HepG2 (cell line): ENCODE data around the gene NPBWR2. TPM values are rescaled to one million over a fixed set of nuclear protein-coding genes. Genes with fewer than 3 reads are reported as not detected.
A peak's percentile ranks its signal among the peaks of the same experiment; 100 is the strongest.

ENCODE experiments used
- ATAC-seq: fragments of 200-7000 bp; cut with Tn5 transposase; 3 replicates; pipeline ENCODE4 v1.9.1; 2020; ENCODE audit warnings: mild to moderate bottlenecking, moderate library complexity
- BruUV-seq: library from RNA; stranded (reverse); fragments of 400-500 nt; replicated peaks from 2 replicates; lab custom pipeline; 2021; lab: Mats Ljungman, UMichigan
- CTCF ChIA-PET: fragments of 300-600 bp; formaldehyde crosslinking; extraction: SDS; loops from one replicate; lab custom pipeline; 2021; ENCODE audit warnings: low total read pairs, inconsistent platforms, low intra/inter-chr PET ratio; lab: Yijun Ruan, JAX
- POLR2A ChIA-PET: fragments of 350-600 bp; sonication (Branson Sonifier 250); formaldehyde crosslinking; loops from one replicate; lab custom pipeline; 2020; ENCODE audit warnings: antibody characterized with exemption, inconsistent platforms; lab: Yijun Ruan, JAX
- DNase-seq: peaks from one replicate; pipeline ENCODE4 v3.0.0-alpha.2; 2015; ENCODE audit warnings: low spot score
- FAIRE-seq: peaks from 3 replicates; lab custom pipeline; 2011; peaks lifted over from hg19 to GRCh38; lab: Jason Lieb, UNC
- H2AFZ ChIP-seq: one replicate; pipeline ENCODE4 v1.6.1; 2011; ENCODE audit warnings: low read length, inconsistent platforms
- H3K27ac ChIP-seq: fragments of 300-600 bp; 3 replicates; pipeline ENCODE4 v1.8.0; 2011; ENCODE audit warnings: mixed run types, mild to moderate bottlenecking, mixed read lengths, low read length, inconsistent platforms; ENCODE audit not compliant: insufficient read depth; ENCODE audit errors: extremely low read length
- H3K27me3 ChIP-seq, 2 experiments: fragments of 200-600 bp in 1 of 2; 2 replicates in 1 of 2; 3 replicates in 1 of 2; pipeline versions ENCODE4 v1.6.0 to v1.8.0; 2011; ENCODE audit warnings: low read length in 2 of 2, mild to moderate bottlenecking in 2 of 2, moderate library complexity in 2 of 2, inconsistent platforms in 1 of 2; ENCODE audit not compliant: insufficient read depth in 2 of 2, control insufficient read depth in 1 of 2
- H3K36me3 ChIP-seq, 2 experiments: fragments of 200-600 bp in 1 of 2; replicated peaks in 1 of 2; 2 replicates in 1 of 2; 3 replicates in 1 of 2; pipeline versions ENCODE4 v1.5.1 to v1.8.0; 2011; ENCODE audit warnings: low read length in 2 of 2, inconsistent platforms in 1 of 2; ENCODE audit not compliant: insufficient read depth in 2 of 2, control insufficient read depth in 1 of 2
- H3K4me1 ChIP-seq: 2 replicates; pipeline ENCODE4 v1.5.1; 2012; ENCODE audit warnings: low read length, inconsistent platforms; ENCODE audit not compliant: insufficient read depth
- H3K4me2 ChIP-seq: 2 replicates; pipeline ENCODE4 v1.6.0; 2011; ENCODE audit warnings: low read depth, low read length, inconsistent platforms
- H3K4me3 ChIP-seq, 3 experiments: fragments of 200-600 bp in 1 of 3; sonication (generic), shearing (Covaris generic) in 1 of 3; replicated peaks in 1 of 3; 2 replicates each; pipeline ENCODE4 v1.5.1; 2011 to 2016; ENCODE audit warnings: low read length in 3 of 3, inconsistent platforms in 2 of 3, low read depth in 2 of 3, mild to moderate bottlenecking in 2 of 3, control low read depth in 1 of 3, mixed read lengths in 1 of 3; ENCODE audit not compliant: insufficient read depth in 1 of 3
- H3K79me2 ChIP-seq: one replicate; pipeline ENCODE4 v1.6.1; 2011; ENCODE audit warnings: low read length, inconsistent platforms; ENCODE audit not compliant: insufficient read depth
- H3K9ac ChIP-seq: 2 replicates; pipeline ENCODE4 v1.6.0; 2011; ENCODE audit warnings: mild to moderate bottlenecking, low read depth, low read length, inconsistent platforms; ENCODE audit not compliant: insufficient read depth
- H3K9me3 ChIP-seq: 2 replicates; pipeline ENCODE4 v1.5.1; 2012; ENCODE audit warnings: mild to moderate bottlenecking, low read length
- H4K20me1 ChIP-seq: 2 replicates; pipeline ENCODE4 v1.6.0; 2011; ENCODE audit warnings: inconsistent platforms, mild to moderate bottlenecking, low read length, moderate library complexity; ENCODE audit not compliant: insufficient read depth
- CREBL2 ChIP-seq: sonication (generic); formaldehyde crosslinking; IDR thresholded peaks from 2 replicates; pipeline ENCODE4 v1.8.1; 2023; ENCODE audit warnings: missing genetic modification reagents, mild to moderate bottlenecking, borderline replicate concordance
- CTCF ChIP-seq: sonication (generic); formaldehyde crosslinking; IDR thresholded peaks from 2 replicates; pipeline ENCODE4 v1.5.0; 2020; ENCODE audit warnings: mild to moderate bottlenecking, missing genetic modification reagents, moderate library complexity
- RAD21 ChIP-seq: fragments of 450-650 bp; formaldehyde crosslinking; IDR thresholded peaks from 2 replicates; pipeline ENCODE4 v1.5.0; 2020; ENCODE audit warnings: mild to moderate bottlenecking
- SMC3 ChIP-seq: IDR thresholded peaks from 2 replicates; pipeline ENCODE4 v1.6.1; 2011; ENCODE audit warnings: low read length, improper control_type of control experiment
- STAG1 ChIP-seq: sonication (generic); formaldehyde crosslinking; IDR thresholded peaks from 2 replicates; pipeline ENCODE4 v1.4.0; 2020; ENCODE audit warnings: missing genetic modification reagents
- ZNF18 ChIP-seq: sonication (generic); formaldehyde crosslinking; IDR thresholded peaks from 2 replicates; pipeline ENCODE4 v1.8.0; 2022; ENCODE audit warnings: mild to moderate bottlenecking, missing genetic modification reagents; ENCODE audit not compliant: insufficient replicate concordance
- ZNF263 ChIP-seq: sonication (generic); formaldehyde crosslinking; IDR thresholded peaks from 2 replicates; pipeline ENCODE4 v1.4.0; 2020; ENCODE audit warnings: missing genetic modification reagents
- WGBS: methylation state at CpG from one replicate; pipeline ENCODE4 v1.1.6; 2017; ENCODE audit warnings: low lambda C conversion rate; 5-methylcytosine and 5-hydroxymethylcytosine counted together
- in situ Hi-C: cut with HindIII; loops from 2 replicates; pipeline ENCODE4 v1.10.0; 2017; ENCODE audit warnings: low pct_unique_long_range_greater_than_20kb; ENCODE audit not compliant: extremely low pct_ligation_motif_present
- intact Hi-C: fragments of 100-400 bp; cut with micrococcal nuclease; formaldehyde crosslinking; loops from one replicate; pipeline ENCODE4 v1.10.0; 2022; ENCODE audit not compliant: unreplicated experiment
- polyA plus RNA-seq, 8 experiments: library from polyadenylated mRNA; depleted of rRNA in 3 of 8; stranded (reverse) in 7 of 8; unstranded in 1 of 8; fragments of >200 nt; fragmentation: Illumina TruSeq in 4 of 8; extraction: Trizol in 4 of 8; gene quantifications; 2 replicates each; pipeline versions ENCODE4 v1.2.1 to v1.2.3, GENCODE V29; 2011 to 2016; ENCODE audit warnings: low read depth in 4 of 8, missing spikeins in 1 of 8, mixed read lengths in 1 of 8; ENCODE audit not compliant: insufficient read depth in 1 of 8
- total RNA-seq, 5 experiments: library from RNA; depleted of rRNA; stranded (reverse); fragments of >200 nt; fragmentation: Illumina TruSeq; extraction: Trizol; gene quantifications; 2 replicates each; pipeline ENCODE4 v1.2.3, GENCODE V29; 2016; ENCODE audit warnings: low read depth in 1 of 5

NPBWR2 gene
- total and polyA plus RNA-seq, 2 of the 13 experiments (the other 11 are each of a cell fraction or from before 2014, with no cell fraction given), result not detected

- no peaks in the 10 kb centered on the region for H4K20me1 ChIP-seq
- peaks cover 6 to 32% of the 10 kb centered on the region in 2 experiments; a peak in 4 of 5 replicates for H3K27me3 ChIP-seq
- intact Hi-C loops (no loop called here), in situ Hi-C loops (no loop called here)
- ChIA-PET CTCF (no interaction called here), POLR2A (no interaction called here)
- peaks cover 12% of the 10 kb centered on the region for H3K4me1 ChIP-seq
- ATAC-seq (peak; percentile 15; the same call in 1 of the 3 replicates), DNase-seq (no peak), FAIRE-seq (no peak)
- no TSS peak for BruUV-seq
- no peaks in the 10 kb centered on the region for H3K79me2 ChIP-seq
- TF ChIP-seq STAG1 (CRISPR knock-in tag), result peak; percentile 86
- TF ChIP-seq ZNF263, result 0 out of 2 replicates have a peak, but pooled peaks have one; percentile 34
- TF ChIP-seq CTCF (CRISPR knock-in tag), result peak; percentile 68
- no peak for TF ChIP-seq ZNF18 (CRISPR knock-in tag)
- TF ChIP-seq RAD21, result peak; percentile 52
- peak; percentile 41; the same call in 1 of the 2 replicates for TF ChIP-seq SMC3
- no peak for TF ChIP-seq CREBL2 (CRISPR knock-in tag)
- WGBS, result 21% methylated on average over 8 of the region's 8 CpGs
- no peak overlapping the region for H3K9ac ChIP-seq
- no peaks in the 10 kb centered on the region for H3K9me3 ChIP-seq
- no peaks in the 10 kb centered on the region for H3K36me3 ChIP-seq
- no peak overlapping the region for H3K4me3 ChIP-seq
- H3K4me2 ChIP-seq, result no peak overlapping the region
- H3K27ac ChIP-seq, result no peak overlapping the region
- H2AFZ ChIP-seq, result no peak overlapping the region
Observed at GRCh38 chr20:64133951-64134407, 26.6 kb upstream of the NPBWR2 start.
